Ovary (tissue), 9 donors: ENCODE measurements around the gene TLE7. TPM values are rescaled to one million over a fixed set of nuclear protein-coding genes. Genes with fewer than 3 reads are reported as not detected.

Experiments
- DNase-seq, 5 donors: peaks; one replicate each; pipeline ENCODE4 v3.0.0-alpha.2; 2019 to 2020
- H3K27ac ChIP-seq, 2 donors: fragments of 200-600 bp; one replicate each; pipeline versions ENCODE4 v1.5.1 to v1.8.0; 2019 to 2022
- H3K27me3 ChIP-seq: fragments of 200-600 bp; one replicate; pipeline ENCODE4 v1.8.0; 2022
- H3K36me3 ChIP-seq: fragments of 200-600 bp; sonication (generic); one replicate; pipeline ENCODE4 v1.5.1; 2019
- H3K4me1 ChIP-seq: one replicate; pipeline ENCODE4 v1.8.1; 2013; ENCODE audit warnings: mild to moderate bottlenecking, moderate library complexity; ENCODE audit not compliant: insufficient read depth
- H3K4me3 ChIP-seq: fragments of 200-600 bp; sonication (generic); one replicate; pipeline ENCODE4 v1.5.1; 2017
- H3K9me3 ChIP-seq, 2 donors: fragments of 200-600 bp in 1 of 2; sonication (generic) in 1 of 2; one replicate each; pipeline versions ENCODE4 v1.5.1 to v1.8.1; 2013 to 2019; ENCODE audit warnings: mild to moderate bottlenecking in 1 of 2, moderate library complexity in 1 of 2
- CTCF ChIP-seq, 3 donors: fragments of 450-650 bp in 2 of 3; fragments of 200-600 bp in 1 of 3; IDR thresholded peaks; one replicate each; pipeline versions ENCODE4 v1.5.1 to v1.8.0; 2016 to 2022; ENCODE audit warnings: antibody characterized with exemption in 3 of 3, mild to moderate bottlenecking in 1 of 3
- EP300 ChIP-seq: sonication (generic); formaldehyde crosslinking; IDR thresholded peaks from one replicate; pipeline ENCODE4 v1.6.1; 2017; ENCODE audit warnings: antibody characterized with exemption
- POLR2A ChIP-seq: fragments of 450-650 bp; IDR thresholded peaks from one replicate; pipeline ENCODE4 v1.6.1; 2017; ENCODE audit warnings: antibody characterized with exemption, mild to moderate bottlenecking, moderate library complexity
- WGBS, 3 donors: extraction: QIAGEN DNeasy Blood & Tissue Kit in 1 of 3; methylation state at CpG; one replicate each; pipeline versions ENCODE4 v1.1.5 to v1.1.7; 2013 to 2017; 5-methylcytosine and 5-hydroxymethylcytosine counted together
- intact Hi-C, 4 donors: fragments of 100-400 bp; cut with DNase I; formaldehyde crosslinking; loops; one replicate each; pipeline versions ENCODE4 v1.11.0 to v1.15.1; 2022 to 2023
- polyA plus RNA-seq, 2 donors: library from polyadenylated mRNA; stranded (reverse); fragments of 200-250 nt in 1 of 2; fragments of 350-450 nt in 1 of 2; fragmentation: Illumina TruSeq in 1 of 2; extraction: RNeasy Lipid Tissue Mini Kit (QIAGEN cat#74804) in 1 of 2; gene quantifications; one replicate each; pipeline ENCODE4 v1.2.3, GENCODE V29; 2013 to 2014
- total RNA-seq, 7 donors: library from RNA; depleted of rRNA in 2 of 7; stranded (reverse); fragments of >200 nt in 2 of 7; fragmentation: NEBNext Ultra II Directional in 3 of 7; extraction: Animal tissue kit (Norgen Biotek cat#: 25700) in 3 of 7; gene quantifications; one replicate each; pipeline versions ENCODE4 v1.1.0 to v1.2.4, GENCODE V29; 2016 to 2023
- donor health status: DM: no; HTN: no; CAD: no; lungs with moderate emphysema.
- donor health status: DM: no; HTN: no; CAD: no.
- donor health status: Bipolar disorder and iron deficiency.
- donor health status: DM: yes; HTN: yes; CAD: no.
- donor health status: DM: no; HTN: no; CAD: no.
- donor health status: DM: yes; HTN: yes; CAD: no.

Gene TLE7
- total and polyA plus RNA-seq, 9 donors = 0.10 TPM; not detected in 8

GRCh38 chr16:71439523-71439922, 2.3 kb downstream of the TLE7 start:
- TF ChIP-seq EP300 (no peak), CTCF (IDR thresholded peaks at IDR 0.05) (no peak), POLR2A (no peak)
- DNase-seq = no peak
- Histone ChIP-seq H3K9me3 (peaks cover 0 to 8% of the 10 kb centered on the region in 2 donors), H3K4me3 (no peak overlapping the region), H3K4me1 (no peaks in the 10 kb centered on the region), H3K27me3 (no peaks in the 10 kb centered on the region), H3K27ac (no peak overlapping the region), H3K36me3 (no peaks in the 10 kb centered on the region)
- intact Hi-C loops = no loop called here
- WGBS, 3 donors = 42 to 50% (median 44%) methylated on average over 3 of the region's 3 CpGs

DNA sequence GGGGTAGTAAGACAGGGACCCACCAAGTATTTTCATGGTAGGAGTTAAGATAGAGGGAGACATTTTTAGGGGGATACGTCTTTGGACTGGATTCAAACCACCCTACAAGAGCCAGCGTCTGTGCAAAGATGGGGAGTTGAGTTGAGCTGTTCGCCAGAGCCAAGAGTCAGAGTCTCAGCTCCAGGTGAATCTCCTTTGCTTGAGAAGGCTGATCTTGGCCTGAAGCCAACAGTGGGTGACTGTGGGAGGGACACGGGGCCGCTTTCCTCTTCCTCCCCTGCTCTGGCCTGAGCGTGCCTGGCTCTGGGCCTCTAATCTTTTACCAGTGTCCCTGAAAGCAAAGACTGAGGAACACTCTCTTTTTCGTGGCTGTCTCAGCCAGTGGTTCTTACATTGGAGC, 5.4 kb downstream of the TLE7 start:
- H3K4me1 ChIP-seq = no peaks in the 10 kb centered on the region
- no peak for DNase-seq
- no peaks in the 10 kb centered on the region for H3K9me3 ChIP-seq
- H3K27me3 ChIP-seq = no peaks in the 10 kb centered on the region
- TF ChIP-seq EP300 (no peak), CTCF (IDR thresholded peaks at IDR 0.05) (no peak), POLR2A (no peak)
- intact Hi-C loops = no loop called here
- H3K36me3 ChIP-seq = no peaks in the 10 kb centered on the region
- H3K4me3 ChIP-seq = no peak overlapping the region
- 63 to 69% (median 66%) methylated on average over 7 of the region's 7 CpGs for WGBS, 3 donors
- no peak overlapping the region for H3K27ac ChIP-seq

- WGBS, 3 donors = 69 to 78% (median 70%) methylated on average over 6 of the region's 6 CpGs
- H3K9me3 ChIP-seq = no peaks in the 10 kb centered on the region
- no peak for DNase-seq
- no peak overlapping the region for H3K27ac ChIP-seq
- TF ChIP-seq CTCF (IDR thresholded peaks at IDR 0.05) (no peak), EP300 (no peak), POLR2A (no peak)
- H3K4me3 ChIP-seq = no peak overlapping the region
- no peaks in the 10 kb centered on the region for H3K4me1 ChIP-seq
- no peaks in the 10 kb centered on the region for H3K27me3 ChIP-seq
- H3K36me3 ChIP-seq = no peaks in the 10 kb centered on the region
- intact Hi-C loops = no loop called here
Observed at GRCh38 chr16:71432906-71433305, 8.9 kb downstream of the TLE7 start.

DNA sequence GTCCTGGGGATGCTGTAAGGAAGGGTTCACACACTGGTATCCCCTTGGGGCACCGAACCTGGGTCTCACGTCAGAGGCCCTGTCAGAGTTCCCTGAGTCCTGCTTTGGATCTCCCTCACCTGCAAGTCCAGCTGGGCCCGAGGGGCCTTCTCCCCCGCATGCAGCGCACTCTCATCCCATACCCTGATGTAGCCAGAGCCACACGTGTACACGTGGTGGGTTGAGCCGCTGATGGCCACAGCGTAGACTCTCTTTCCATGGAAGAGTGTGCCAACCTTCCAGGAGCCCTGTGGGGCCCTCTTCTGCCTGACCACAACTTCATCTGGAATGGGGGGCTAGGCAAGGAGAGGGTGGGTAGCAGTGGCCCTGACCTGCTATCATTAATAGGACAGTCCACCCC, 9.9 kb downstream of the TLE7 start:
- no peak for DNase-seq
- Histone ChIP-seq H3K4me1 (no peaks in the 10 kb centered on the region), H3K4me3 (no peak overlapping the region), H3K27ac (no peak overlapping the region), H3K36me3 (no peaks in the 10 kb centered on the region), H3K27me3 (no peaks in the 10 kb centered on the region), H3K9me3 (no peaks in the 10 kb centered on the region)
- WGBS, 3 donors = 87 to 93% (median 88%) methylated on average over 9 of the region's 9 CpGs
- no peak for TF ChIP-seq EP300
- TF ChIP-seq POLR2A = no peak
- no peak for TF ChIP-seq CTCF (IDR thresholded peaks at IDR 0.05)
- intact Hi-C loops = no loop called here

DNA sequence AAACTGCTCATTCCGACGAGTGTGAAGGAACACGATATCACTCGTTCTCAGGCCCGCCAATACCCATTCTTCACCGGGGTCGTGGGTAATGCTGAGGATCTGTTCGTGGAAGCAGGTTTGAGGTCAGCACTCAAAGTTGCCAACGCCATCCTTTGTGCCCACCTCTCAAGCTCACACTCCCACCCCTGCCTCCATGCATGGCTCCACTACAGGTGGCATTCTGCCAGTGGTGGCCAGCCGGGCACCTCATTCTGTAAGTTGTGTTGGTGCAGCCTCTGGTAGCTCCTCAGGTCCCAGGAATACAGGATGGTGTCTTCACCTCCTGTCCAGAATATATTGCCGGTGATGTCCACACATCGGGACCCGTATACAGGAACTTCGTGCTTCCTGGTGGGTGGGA, 10.7 kb downstream of the TLE7 start:
- Histone ChIP-seq H3K27me3 (no peaks in the 10 kb centered on the region), H3K9me3 (no peaks in the 10 kb centered on the region), H3K4me1 (no peaks in the 10 kb centered on the region), H3K36me3 (no peaks in the 10 kb centered on the region), H3K4me3 (no peak overlapping the region), H3K27ac (no peak overlapping the region)
- 85 to 89% (median 87%) methylated on average over 14 of the region's 14 CpGs for whole genome bisulfite sequencing, 3 donors
- intact Hi-C loops = no loop called here
- TF ChIP-seq EP300 (no peak), CTCF (IDR thresholded peaks at IDR 0.05) (no peak), POLR2A (no peak)
- no peak for DNase-seq
